Glutamatergic neuron (in vitro differentiated cells): ENCODE data around the gene CXCR6. TPM values are rescaled to one million over a fixed set of nuclear protein-coding genes. Genes with fewer than 3 reads are reported as not detected.

Experiments used
- DNase-seq: peaks from one replicate; pipeline ENCODE4 v3.0.0; 2022
- H3K27ac Mint-ChIP-seq: one replicate; pipeline ENCODE4 v1.8.0; 2020; ENCODE audit warnings: mild to moderate bottlenecking, mixed read lengths, inconsistent platforms; ENCODE audit not compliant: unreplicated experiment
- H3K27me3 Mint-ChIP-seq: one replicate; pipeline ENCODE4 v1.8.0; 2020; ENCODE audit warnings: mild to moderate bottlenecking, moderate library complexity, mixed read lengths, inconsistent platforms; ENCODE audit not compliant: unreplicated experiment
- H3K36me3 Mint-ChIP-seq: one replicate; pipeline ENCODE4 v1.8.0; 2020; ENCODE audit warnings: mild to moderate bottlenecking, mixed read lengths, inconsistent platforms; ENCODE audit not compliant: unreplicated experiment
- H3K4me1 Mint-ChIP-seq: one replicate; pipeline ENCODE4 v1.8.0; 2020; ENCODE audit warnings: mild to moderate bottlenecking, low read depth, mixed read lengths, inconsistent platforms; ENCODE audit not compliant: unreplicated experiment
- H3K4me3 Mint-ChIP-seq: one replicate; pipeline ENCODE4 v1.8.0; 2020; ENCODE audit warnings: mild to moderate bottlenecking, mixed read lengths, inconsistent platforms; ENCODE audit not compliant: unreplicated experiment
- H3K9me3 Mint-ChIP-seq: one replicate; pipeline ENCODE4 v1.8.0; 2020; ENCODE audit warnings: mild to moderate bottlenecking, moderate library complexity, mixed read lengths, inconsistent platforms; ENCODE audit not compliant: unreplicated experiment
- CTCF ChIP-seq: fragments of 200-600 bp; sonication (generic); IDR thresholded peaks from one replicate; pipeline ENCODE4 v1.5.0; 2021; ENCODE audit not compliant: partially characterized antibody, unreplicated experiment
- total RNA-seq: library from RNA; stranded (reverse); fragmentation: NEBNext Ultra II Directional; extraction: Animal tissue kit (Norgen Biotek cat#: 25700); gene quantifications from one replicate; pipeline ENCODE4 v1.2.1, GENCODE V29; 2021; ENCODE audit not compliant: unreplicated experiment

Gene CXCR6
- total RNA-seq, 1 donor from 2014 or later, result not detected

GRCh38 chr3:45948311-45948781, 5.1 kb downstream of the CXCR6 start:
- no peak overlapping the region for H3K4me3 Mint-ChIP-seq
- H3K27me3 Mint-ChIP-seq, result no peaks in the 10 kb centered on the region
- no peak for TF ChIP-seq CTCF
- H3K36me3 Mint-ChIP-seq, result no peaks in the 10 kb centered on the region
- H3K27ac Mint-ChIP-seq, result no peak overlapping the region
- H3K9me3 Mint-ChIP-seq, result peaks cover 2% of the 10 kb centered on the region
- no peak for DNase-seq
- no peaks in the 10 kb centered on the region for H3K4me1 Mint-ChIP-seq

- Mint-ChIP-seq H3K36me3 (no peaks in the 10 kb centered on the region), H3K4me1 (no peaks in the 10 kb centered on the region), H3K27me3 (no peaks in the 10 kb centered on the region), H3K9me3 (peaks cover 2% of the 10 kb centered on the region), H3K4me3 (no peak overlapping the region), H3K27ac (no peak overlapping the region)
- TF ChIP-seq CTCF, result no peak
- DNase-seq, result no peak
Measured at GRCh38 chr3:45948881-45949280, 5.6 kb downstream of the CXCR6 start.

GRCh38 chr3:45949432-45949831, 6.2 kb downstream of the CXCR6 start:
- no peak for DNase-seq
- Mint-ChIP-seq H3K27ac (no peak overlapping the region), H3K27me3 (no peaks in the 10 kb centered on the region), H3K4me3 (no peak overlapping the region), H3K9me3 (peaks cover 2% of the 10 kb centered on the region), H3K4me1 (no peaks in the 10 kb centered on the region), H3K36me3 (no peaks in the 10 kb centered on the region)
- no peak for TF ChIP-seq CTCF

- no peaks in the 10 kb centered on the region for H3K27me3 Mint-ChIP-seq
- no peak overlapping the region for H3K4me3 Mint-ChIP-seq
- no peak for TF ChIP-seq CTCF
- DNase-seq, result no peak
- no peaks in the 10 kb centered on the region for H3K4me1 Mint-ChIP-seq
- H3K27ac Mint-ChIP-seq, result no peak overlapping the region
- H3K9me3 Mint-ChIP-seq, result peaks cover 2% of the 10 kb centered on the region
- no peaks in the 10 kb centered on the region for H3K36me3 Mint-ChIP-seq
Measured at GRCh38 chr3:45950131-45950530, 6.9 kb downstream of the CXCR6 start.

- Mint-ChIP-seq H3K4me3 (no peak overlapping the region), H3K27ac (no peak overlapping the region), H3K36me3 (no peaks in the 10 kb centered on the region), H3K4me1 (no peaks in the 10 kb centered on the region), H3K27me3 (no peaks in the 10 kb centered on the region), H3K9me3 (no peaks in the 10 kb centered on the region)
- TF ChIP-seq CTCF, result no peak
- no peak for DNase-seq
Measured at GRCh38 chr3:45950686-45951600, 7.7 kb downstream of the CXCR6 start.
